Heart right ventricle (tissue), 16 donors: ENCODE results near the gene FAM78B. TPM values are rescaled to one million over a fixed set of nuclear protein-coding genes. Genes with fewer than 3 reads are reported as not detected.
A peak's percentile ranks its signal among the peaks of the same experiment; 100 is the strongest.

Source experiments
- ATAC-seq, 8 donors: fragments of 200-7000 bp; cut with Tn5 transposase; one replicate each; pipeline ENCODE4 v1.9.1; 2020; ENCODE audit warnings: mild to moderate bottlenecking in 8 of 8, moderate library complexity in 8 of 8, moderate number of reproducible peaks in 1 of 8
- DNase-seq, 2 donors: peaks; one replicate each; pipeline ENCODE4 v3.0.0-alpha.2; 2020
- H3K27ac ChIP-seq, 10 donors: fragments of 200-600 bp; sonication (generic) in 2 of 10; one replicate each; pipeline versions ENCODE4 v1.5.0 to v1.8.0; 2020 to 2022; ENCODE audit warnings: mild to moderate bottlenecking in 3 of 10
- H3K27me3 ChIP-seq, 7 donors: fragments of 200-600 bp; one replicate each; pipeline ENCODE4 v1.8.0; 2021 to 2022; ENCODE audit warnings: mild to moderate bottlenecking in 2 of 7
- H3K36me3 ChIP-seq, 9 donors: fragments of 200-600 bp; sonication (generic) in 1 of 9; one replicate each; pipeline versions ENCODE4 v1.5.0 to v1.8.0; 2020 to 2022; ENCODE audit warnings: mild to moderate bottlenecking in 2 of 9
- H3K4me1 ChIP-seq, 9 donors: fragments of 200-600 bp; sonication (generic) in 1 of 9; one replicate each; pipeline versions ENCODE4 v1.5.0 to v1.8.0; 2020 to 2022; ENCODE audit warnings: mild to moderate bottlenecking in 4 of 9
- H3K4me3 ChIP-seq, 10 donors: fragments of 200-600 bp; sonication (generic) in 2 of 10; one replicate each; pipeline versions ENCODE4 v1.5.0 to v1.8.0; 2020 to 2022; ENCODE audit warnings: mild to moderate bottlenecking in 7 of 10, moderate library complexity in 2 of 10
- H3K9me3 ChIP-seq, 11 donors: fragments of 200-600 bp in 10 of 11; sonication (generic) in 2 of 11; one replicate each; pipeline versions ENCODE4 v1.5.0 to v1.8.0; 2013 to 2022; ENCODE audit warnings: mild to moderate bottlenecking in 2 of 11, control low read depth in 1 of 11, moderate library complexity in 1 of 11
- CTCF ChIP-seq, 9 donors: fragments of 200-600 bp; sonication (generic) in 2 of 9; IDR thresholded peaks; one replicate each; pipeline versions ENCODE4 v1.5.0 to v1.8.0; 2021 to 2022; ENCODE audit warnings: antibody characterized with exemption in 9 of 9, mild to moderate bottlenecking in 5 of 9, moderate library complexity in 1 of 9
- WGBS, 2 donors: extraction: QIAGEN DNeasy Blood & Tissue Kit; methylation state at CpG; one replicate each; pipeline ENCODE4 v1.1.7; 2013; ENCODE audit warnings: inconsistent platforms in 1 of 2; 5-methylcytosine and 5-hydroxymethylcytosine counted together
- intact Hi-C, 10 donors: fragments of 100-400 bp; cut with DNase I; formaldehyde crosslinking; loops; one replicate each; pipeline versions ENCODE4 v1.11.1 to v1.14.2; 2022
- microRNA-seq, 2 donors: library from miRNA; unstranded; fragments of <30 nt; microRNA quantifications; one replicate each; pipeline ENCODE4 v1.2.0, GENCODE V29; 2021
- polyA plus RNA-seq, 2 donors: library from polyadenylated mRNA; stranded (reverse); fragments of 200-250 nt; gene quantifications; one replicate each; pipeline ENCODE4 v1.2.3, GENCODE V29; 2013
- total RNA-seq, 10 donors: library from RNA; stranded (reverse); fragmentation: NEBNext Ultra II Directional in 3 of 10; extraction: Animal tissue kit (Norgen Biotek cat#: 25700) in 3 of 10; gene quantifications; one replicate each; pipeline versions ENCODE4 v1.2.1 to v1.2.4, GENCODE V29; 2021 to 2023
- donor health status: Arrhythmogenic right ventricular cardiomyopathy.
- donor health status: ischemic (EF 13 %, LVEDD 7.1; RV severe dilation, severe dysfunction).
- donor health status: healthy with polysubstance abuse.
- donor health status: DM: no; HTN: yes; CAD: no.
- donor health status: DM: no; HTN: no; CAD: no.
- donor health status: ischemic (EF 25% LVEDD 6.9; RV normal size, moderate dysfunction).
- donor health status: ischemic (EF 25% LVEDD 5.7; RV mildly dilated, moderate dysfunction).
- donor health status: healthy.
- donor health status: DM: yes; HTN: yes; CAD: no.
- donor health status: Ischemic cardiomyopathy.
- donor health status: ischemic (EF 35%, LVEDD 5.7; RV mildly dilated, moderate dysfunction).
- donor health status: nonischemic (EF 11% LVEDD 7.7; RV severe dilation, severe dysfunction).
- donor health status: DM: yes; HTN: yes; CAD: no.
- donor health status: PGD.
- donor health status: ischemic (EF 29% LVEDD 5.4; RV normal size, mild dysfunction).
- donor health status: nonischemic (EF 23%, LVEDD 6.1; RV moderate dilation, normal function).

Gene FAM78B
- total and polyA plus RNA-seq, 12 donors, result 1.4 to 5.4 (median 2.4) TPM

GRCh38 chr1:166026143-166026542 lies 140.7 kb downstream of the FAM78B start:
- intact Hi-C loops, result no loop called here
- no peak for DNase-seq
- no peak overlapping the region for H3K27ac ChIP-seq
- H3K4me1 ChIP-seq, result peaks cover 0 to 18% (median 2%) of the 10 kb centered on the region in 9 donors
- no peaks in the 10 kb centered on the region for H3K27me3 ChIP-seq
- TF ChIP-seq CTCF (IDR thresholded peaks at IDR 0.05), result no peak
- no peaks in the 10 kb centered on the region for H3K36me3 ChIP-seq
- ATAC-seq, result no peak
- no peak overlapping the region for H3K4me3 ChIP-seq
- H3K9me3 ChIP-seq, result no peaks in the 10 kb centered on the region
- 60 to 67% methylated on average over 2 of the region's 2 CpGs for WGBS, 2 donors

- 22% methylated on average over 3 of the region's 3 CpGs for WGBS, 2 donors
- peak in 2 of 8 donors; percentile 37 to 53 for ATAC-seq
Measured at GRCh38 chr1:166020210-166020609, 146.6 kb downstream of the FAM78B start.

More at GRCh38 chr1:166020210-166020609, 146.6 kb downstream of the FAM78B start:
- no peaks in the 10 kb centered on the region for H3K4me1 ChIP-seq
- H3K9me3 ChIP-seq, result no peaks in the 10 kb centered on the region
- no peak overlapping the region for H3K4me3 ChIP-seq
- DNase-seq, result no peak
- no peak for TF ChIP-seq CTCF (IDR thresholded peaks at IDR 0.05)
- no peak overlapping the region for H3K27ac ChIP-seq
- H3K36me3 ChIP-seq, result no peaks in the 10 kb centered on the region
- intact Hi-C loops, result no loop called here
- no peaks in the 10 kb centered on the region for H3K27me3 ChIP-seq

Small RNA genes lying within 50 kb of the gene (microRNA-seq; reads per million reads assigned to microRNA genes)
- gene MIR921, result 0 reads per million in 2 donors
